Omental fat pad (tissue), 4 donors: ENCODE results near the gene AGRN. TPM values are rescaled to one million over a fixed set of nuclear protein-coding genes. Genes with fewer than 3 reads are reported as not detected.
"Not testable (repeated sequence)": the region's sequence is repeated elsewhere in the genome, so short reads cannot be mapped to it uniquely, and the experiment has no call there.

Experiments used
- ATAC-seq: fragments of 150-250 bp; one replicate; pipeline ENCODE4 v1.9.1; 2016; ENCODE audit warnings: mild to moderate bottlenecking, moderate library complexity; ENCODE audit not compliant: low FRiP score
- DNase-seq: peaks from one replicate; pipeline ENCODE4 v3.0.0-alpha.2; 2019; ENCODE audit warnings: low spot score
- total RNA-seq, 4 donors: library from RNA; depleted of rRNA; stranded (reverse); fragments of >200 nt; gene quantifications; one replicate each; pipeline ENCODE4 v1.1.0, GENCODE V29; 2016
- TF ChIP-seq, protein P1 (sequence below), 3 donors: fragments of 450-650 bp; IDR thresholded peaks; one replicate each; pipeline ENCODE4 v1.5.1; 2016 to 2017; ENCODE audit warnings: antibody characterized with exemption in 3 of 3, mild to moderate bottlenecking in 3 of 3, moderate library complexity in 2 of 3

Gene AGRN
- total RNA-seq, 4 donors from 2014 or later = 17.2 to 42.3 (median 22.6) TPM

DNA sequence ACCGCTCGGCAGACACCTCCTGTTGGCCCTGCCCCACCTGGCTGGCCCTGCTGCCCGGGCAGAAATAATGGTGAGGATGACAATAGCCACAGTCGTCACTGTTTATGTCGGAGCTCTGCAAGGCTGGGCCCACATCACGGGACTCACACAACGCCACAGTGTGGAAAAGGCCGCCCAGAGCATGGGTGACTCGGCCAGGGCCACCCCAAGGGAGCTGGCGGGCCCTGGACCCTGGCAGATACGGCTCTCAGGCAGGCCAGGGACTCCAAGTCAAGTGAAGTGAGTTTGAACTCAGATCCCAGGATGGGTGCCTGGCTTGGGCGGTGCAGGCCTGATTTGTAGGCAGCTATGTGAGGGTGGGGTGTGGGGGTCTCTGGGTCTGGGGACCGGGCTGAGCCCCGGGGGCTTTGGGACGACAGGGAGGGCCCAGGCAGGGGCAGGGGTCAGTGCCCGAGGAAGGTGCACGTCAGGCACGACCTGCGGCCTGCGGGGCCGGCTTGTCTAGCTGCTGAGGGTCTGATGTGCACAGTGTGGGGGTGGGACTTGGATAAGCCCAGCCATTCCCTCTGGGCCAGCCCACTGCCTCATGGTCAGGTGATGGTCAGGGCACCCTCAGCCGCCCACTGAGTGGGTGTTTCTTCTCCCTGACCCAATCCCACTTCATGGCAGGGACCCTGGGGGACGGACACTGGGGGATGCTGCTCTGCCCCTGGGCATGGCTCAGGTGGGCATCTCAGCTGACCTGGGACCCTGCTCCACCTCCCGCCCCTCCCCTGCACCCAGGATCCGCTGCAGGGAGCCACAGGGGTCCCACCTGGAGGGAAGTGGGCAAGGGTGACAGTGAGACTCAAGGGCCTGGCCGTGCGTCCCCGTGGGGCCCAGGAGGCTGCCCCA lies 53.2 kb downstream of the AGRN start:
- TF ChIP-seq, protein P1, sequence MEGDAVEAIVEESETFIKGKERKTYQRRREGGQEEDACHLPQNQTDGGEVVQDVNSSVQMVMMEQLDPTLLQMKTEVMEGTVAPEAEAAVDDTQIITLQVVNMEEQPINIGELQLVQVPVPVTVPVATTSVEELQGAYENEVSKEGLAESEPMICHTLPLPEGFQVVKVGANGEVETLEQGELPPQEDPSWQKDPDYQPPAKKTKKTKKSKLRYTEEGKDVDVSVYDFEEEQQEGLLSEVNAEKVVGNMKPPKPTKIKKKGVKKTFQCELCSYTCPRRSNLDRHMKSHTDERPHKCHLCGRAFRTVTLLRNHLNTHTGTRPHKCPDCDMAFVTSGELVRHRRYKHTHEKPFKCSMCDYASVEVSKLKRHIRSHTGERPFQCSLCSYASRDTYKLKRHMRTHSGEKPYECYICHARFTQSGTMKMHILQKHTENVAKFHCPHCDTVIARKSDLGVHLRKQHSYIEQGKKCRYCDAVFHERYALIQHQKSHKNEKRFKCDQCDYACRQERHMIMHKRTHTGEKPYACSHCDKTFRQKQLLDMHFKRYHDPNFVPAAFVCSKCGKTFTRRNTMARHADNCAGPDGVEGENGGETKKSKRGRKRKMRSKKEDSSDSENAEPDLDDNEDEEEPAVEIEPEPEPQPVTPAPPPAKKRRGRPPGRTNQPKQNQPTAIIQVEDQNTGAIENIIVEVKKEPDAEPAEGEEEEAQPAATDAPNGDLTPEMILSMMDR (IDR thresholded peaks at IDR 0.05) = no peak
- ATAC-seq (no peak), DNase-seq (no peak)

DNA sequence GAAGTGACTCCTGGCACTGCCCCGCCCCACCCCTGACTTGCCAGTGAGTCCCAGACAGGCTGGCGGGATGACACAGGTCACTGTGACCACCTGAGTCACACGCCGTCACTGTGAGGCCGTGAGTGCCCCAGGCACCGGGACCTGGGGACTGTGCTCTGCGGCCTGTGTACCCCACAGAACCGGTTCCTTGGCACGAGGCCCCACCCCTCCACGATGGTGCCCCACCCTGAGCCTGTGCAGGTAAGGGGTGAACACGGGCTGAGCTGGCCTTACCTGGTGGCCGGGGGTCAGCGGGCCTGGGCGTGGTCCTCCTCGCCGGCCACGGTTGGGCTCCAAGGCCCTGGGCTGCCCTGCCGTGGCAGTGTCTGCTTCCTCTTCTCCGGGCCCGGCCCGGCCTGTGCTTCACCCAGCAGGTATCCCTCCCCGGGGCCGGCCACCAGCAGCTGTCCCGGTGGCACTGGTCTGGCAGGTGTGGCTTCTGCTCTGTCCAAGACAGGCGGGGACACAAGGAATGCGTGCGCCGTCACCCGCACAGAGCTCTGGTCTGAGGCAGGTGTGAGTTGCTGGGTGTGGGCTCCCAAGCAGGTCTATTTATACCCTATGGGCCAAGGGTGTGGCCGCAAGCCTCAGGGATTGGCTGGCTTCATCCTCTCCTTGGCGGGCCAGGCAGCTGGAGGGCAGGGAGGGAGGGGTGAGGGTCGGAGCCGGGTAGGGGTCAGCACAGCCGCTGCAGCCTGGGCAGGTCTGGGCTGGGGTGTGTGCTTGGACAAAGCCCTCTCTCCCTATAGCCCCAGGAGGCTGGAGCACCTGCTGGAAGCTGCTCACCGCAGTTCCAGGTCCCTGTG lies 54.0 kb downstream of the AGRN start, which contains the start of gene RNF223:
RNF223 (minus strand) TSS at position 564 of the 845 bp plus-strand sequence. CDS start 1,740 bp downstream, outside the sequence.
- DNase-seq (no peak), ATAC-seq (no peak)
- TF ChIP-seq, protein P1 (IDR thresholded peaks at IDR 0.05) = no peak

DNA sequence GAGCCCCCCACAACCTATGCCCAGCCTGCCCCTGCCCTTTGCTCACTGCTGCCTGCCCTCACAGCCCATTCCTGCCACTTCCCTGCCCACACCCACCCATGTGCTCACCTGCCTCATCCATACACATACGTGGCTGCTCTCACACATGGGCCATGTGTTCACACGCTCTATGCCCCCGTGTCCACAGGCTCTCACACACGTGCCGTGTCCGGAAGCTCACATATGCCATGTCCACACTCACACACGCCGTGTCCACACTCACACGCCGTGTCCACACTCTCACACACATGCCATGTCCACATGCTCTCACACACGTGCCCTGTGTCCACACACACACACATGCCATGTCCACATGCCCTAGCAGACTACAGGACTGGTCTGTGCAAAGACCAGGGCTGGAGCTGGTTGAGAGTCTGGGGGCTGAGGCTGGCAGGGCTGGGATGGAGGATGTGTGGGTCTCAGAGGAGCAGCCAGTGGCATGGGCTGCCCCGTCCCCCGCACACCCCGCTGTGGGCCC lies 54.8 kb downstream of the AGRN start:
- no peak for DNase-seq
- TF ChIP-seq, protein P1 (IDR thresholded peaks at IDR 0.05) = no peak
- ATAC-seq = no peak

DNA sequence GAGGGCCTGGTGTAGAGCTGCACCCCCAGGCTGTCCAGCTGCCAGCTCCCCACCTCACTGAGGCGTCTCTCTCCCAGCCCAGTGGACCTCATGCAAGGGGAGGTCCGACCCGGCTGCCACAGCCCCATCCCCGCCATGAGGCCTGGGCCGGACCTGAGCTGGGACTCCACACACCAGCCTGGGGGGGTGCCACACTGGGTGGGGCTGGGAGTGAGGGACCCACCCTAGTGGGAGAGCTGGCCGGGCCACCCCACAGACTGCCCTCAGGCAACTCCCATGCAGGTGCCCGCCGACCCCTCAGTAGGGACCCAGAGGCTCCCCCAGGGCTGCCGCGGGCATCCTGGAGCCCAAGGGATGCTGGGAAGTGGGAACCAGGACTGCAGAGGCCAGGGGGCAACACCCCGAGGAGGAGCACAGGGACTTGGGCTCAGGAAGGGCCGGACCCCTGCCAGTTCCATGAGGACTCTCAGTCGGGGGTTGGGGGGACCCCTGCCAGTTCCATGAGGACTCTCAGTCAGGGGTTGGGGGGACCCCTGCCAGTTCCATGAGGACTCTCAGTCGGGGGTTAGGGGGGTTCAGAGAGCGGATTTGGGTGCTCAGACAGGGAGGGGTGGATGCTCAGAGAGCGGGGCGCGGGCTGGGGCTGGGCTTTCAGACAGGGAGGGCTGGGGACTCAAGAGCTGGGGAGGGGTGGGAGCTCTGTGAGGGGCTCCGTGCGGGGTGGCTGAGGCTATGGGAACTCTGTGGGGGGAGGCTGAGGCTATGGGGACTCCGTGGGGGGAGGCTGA lies 55.4 kb downstream of the AGRN start:
- ATAC-seq = no peak

DNA sequence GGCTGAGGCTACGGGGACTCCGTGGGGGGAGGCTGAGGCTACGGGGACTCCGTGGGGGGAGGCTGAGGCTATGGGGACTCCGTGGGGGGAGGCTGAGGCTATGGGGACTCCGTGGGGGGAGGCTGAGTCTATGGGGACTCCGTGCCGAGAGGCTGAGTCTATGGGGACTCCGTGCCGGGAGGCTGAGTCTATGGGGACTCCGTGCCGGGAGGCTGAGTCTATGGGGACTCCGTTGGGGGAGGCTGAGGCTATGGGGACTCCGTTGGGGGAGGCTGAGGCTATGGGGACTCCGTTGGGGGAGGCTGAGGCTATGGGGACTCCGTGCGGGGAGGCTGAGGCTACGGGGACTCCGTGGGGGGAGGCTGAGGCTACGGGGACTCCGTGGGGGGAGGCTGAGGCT lies 57.5 kb downstream of the AGRN start:
- not testable (repeated sequence) for ATAC-seq, DNase-seq

More for the DNA sequence above, 55.4 kb downstream of the AGRN start:
- no peak for DNase-seq
- TF ChIP-seq, protein P1 (IDR thresholded peaks at IDR 0.05) = no peak

DNA sequence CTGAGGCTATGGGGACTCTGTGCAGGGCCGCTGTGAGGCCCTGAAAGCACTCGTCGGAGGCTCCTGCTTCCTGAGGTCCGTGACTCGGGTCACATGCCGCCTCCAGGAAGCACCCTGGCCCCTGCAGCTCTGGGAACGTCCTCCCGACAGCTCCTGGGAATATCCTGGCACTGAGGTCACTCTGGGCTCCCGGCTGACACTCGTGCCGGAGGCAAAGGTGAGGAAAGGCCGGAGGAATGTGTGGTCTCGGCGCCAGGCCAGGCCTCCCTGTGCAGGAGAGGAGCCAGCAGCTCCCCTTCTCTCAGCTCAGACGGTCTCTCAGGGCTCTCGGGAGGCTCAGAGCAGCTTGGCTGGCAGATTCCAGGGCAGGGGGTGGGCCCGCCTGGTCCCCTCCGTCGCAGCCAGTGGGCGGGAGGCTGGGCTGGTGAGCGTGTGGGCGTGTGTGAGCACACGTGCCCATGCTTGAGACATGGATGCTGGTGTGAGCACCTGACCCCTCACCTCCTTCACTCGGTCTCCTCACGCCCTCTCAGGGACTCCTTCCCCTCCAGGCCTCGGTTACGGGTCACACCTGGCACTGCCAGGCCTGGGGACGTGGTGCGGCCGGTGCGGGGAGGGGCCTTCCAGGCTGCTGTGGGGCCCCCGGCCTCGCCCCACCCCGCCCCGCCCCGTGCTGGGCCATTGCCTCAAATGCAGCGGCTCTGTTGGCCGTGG lies 59.6 kb downstream of the AGRN start:
- TF ChIP-seq, protein P1 (IDR thresholded peaks at IDR 0.05) = no peak
- DNase-seq = no peak
- peak; percentile 81 for ATAC-seq
